ENCODE results near the gene PIK3CB. TPM values are rescaled to one million over a fixed set of nuclear protein-coding genes. Genes with fewer than 3 reads are reported as not detected.
A peak's percentile ranks its signal among the peaks of the same experiment; 100 is the strongest.

Gene PIK3CB
- total RNA-seq, 1 donor from 2014 or later, result 23.5 TPM

DNA sequence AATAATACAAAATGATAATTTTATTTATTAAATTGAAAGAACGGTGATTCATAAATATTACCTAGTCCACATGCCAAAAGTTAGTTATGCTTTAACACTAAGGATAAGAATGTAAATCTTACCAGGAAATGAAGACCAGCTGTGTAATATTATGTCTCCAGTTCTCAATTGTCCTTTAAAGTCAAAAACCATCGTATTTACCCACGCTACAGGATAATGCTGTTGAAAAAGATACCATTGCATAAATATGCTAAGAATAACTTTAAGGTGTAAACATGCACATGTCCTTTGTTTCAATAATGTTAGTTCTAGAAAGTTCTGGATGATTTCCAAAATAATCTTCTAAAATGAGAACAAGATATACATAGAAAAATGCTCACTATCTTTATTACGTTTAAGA is 122.6 kb downstream of the PIK3CB start:
- no peaks in the 10 kb centered on the region for H3K27me3 Mint-ChIP-seq (ENCODE audit: low read depth)
- no peak for DNase-seq (ENCODE audit: low spot score in 2 of 2, unreplicated experiment in 2 of 2)
- no peak overlapping the region for H3K4me3 Mint-ChIP-seq
- TF ChIP-seq, protein P1, sequence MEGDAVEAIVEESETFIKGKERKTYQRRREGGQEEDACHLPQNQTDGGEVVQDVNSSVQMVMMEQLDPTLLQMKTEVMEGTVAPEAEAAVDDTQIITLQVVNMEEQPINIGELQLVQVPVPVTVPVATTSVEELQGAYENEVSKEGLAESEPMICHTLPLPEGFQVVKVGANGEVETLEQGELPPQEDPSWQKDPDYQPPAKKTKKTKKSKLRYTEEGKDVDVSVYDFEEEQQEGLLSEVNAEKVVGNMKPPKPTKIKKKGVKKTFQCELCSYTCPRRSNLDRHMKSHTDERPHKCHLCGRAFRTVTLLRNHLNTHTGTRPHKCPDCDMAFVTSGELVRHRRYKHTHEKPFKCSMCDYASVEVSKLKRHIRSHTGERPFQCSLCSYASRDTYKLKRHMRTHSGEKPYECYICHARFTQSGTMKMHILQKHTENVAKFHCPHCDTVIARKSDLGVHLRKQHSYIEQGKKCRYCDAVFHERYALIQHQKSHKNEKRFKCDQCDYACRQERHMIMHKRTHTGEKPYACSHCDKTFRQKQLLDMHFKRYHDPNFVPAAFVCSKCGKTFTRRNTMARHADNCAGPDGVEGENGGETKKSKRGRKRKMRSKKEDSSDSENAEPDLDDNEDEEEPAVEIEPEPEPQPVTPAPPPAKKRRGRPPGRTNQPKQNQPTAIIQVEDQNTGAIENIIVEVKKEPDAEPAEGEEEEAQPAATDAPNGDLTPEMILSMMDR (IDR thresholded peaks at IDR 0.05; ENCODE audit: unreplicated experiment), result no peak
- no peaks in the 10 kb centered on the region for H3K4me1 Mint-ChIP-seq
- peaks cover 16% of the 10 kb centered on the region for H3K36me3 Mint-ChIP-seq
- no peaks in the 10 kb centered on the region for H3K9me3 Mint-ChIP-seq
- H3K27ac Mint-ChIP-seq, result no peak overlapping the region

DNA sequence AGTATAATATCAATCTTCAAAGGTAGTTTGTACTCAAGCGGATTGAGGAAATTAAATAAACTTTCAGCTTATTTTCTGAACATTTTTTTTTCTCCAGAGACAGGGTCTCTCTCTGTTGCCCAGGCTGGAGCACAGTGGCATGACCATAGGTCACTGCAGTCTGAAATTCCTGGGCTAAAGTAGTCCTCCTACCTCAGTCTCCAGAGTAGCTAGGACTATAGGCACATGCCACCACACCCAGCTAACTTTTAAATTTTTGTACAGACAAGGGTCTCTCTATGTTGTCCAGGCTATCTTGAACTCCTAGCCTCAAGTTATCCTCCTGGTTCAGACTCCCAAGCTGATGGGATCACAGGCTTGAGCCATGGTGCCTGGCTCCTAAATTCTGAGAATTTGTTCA is 129.1 kb downstream of the PIK3CB start:
- DNase-seq (ENCODE audit: low spot score in 2 of 2, unreplicated experiment in 2 of 2), result no peak
- H3K27ac Mint-ChIP-seq, result no peak overlapping the region
- no peak overlapping the region for H3K4me3 Mint-ChIP-seq
- H3K27me3 Mint-ChIP-seq (ENCODE audit: low read depth), result no peaks in the 10 kb centered on the region
- peaks cover 14% of the 10 kb centered on the region for H3K36me3 Mint-ChIP-seq
- TF ChIP-seq, protein P1 (IDR thresholded peaks at IDR 0.05; ENCODE audit: unreplicated experiment), result no peak
- no peaks in the 10 kb centered on the region for H3K9me3 Mint-ChIP-seq
- H3K4me1 Mint-ChIP-seq, result no peaks in the 10 kb centered on the region

DNA sequence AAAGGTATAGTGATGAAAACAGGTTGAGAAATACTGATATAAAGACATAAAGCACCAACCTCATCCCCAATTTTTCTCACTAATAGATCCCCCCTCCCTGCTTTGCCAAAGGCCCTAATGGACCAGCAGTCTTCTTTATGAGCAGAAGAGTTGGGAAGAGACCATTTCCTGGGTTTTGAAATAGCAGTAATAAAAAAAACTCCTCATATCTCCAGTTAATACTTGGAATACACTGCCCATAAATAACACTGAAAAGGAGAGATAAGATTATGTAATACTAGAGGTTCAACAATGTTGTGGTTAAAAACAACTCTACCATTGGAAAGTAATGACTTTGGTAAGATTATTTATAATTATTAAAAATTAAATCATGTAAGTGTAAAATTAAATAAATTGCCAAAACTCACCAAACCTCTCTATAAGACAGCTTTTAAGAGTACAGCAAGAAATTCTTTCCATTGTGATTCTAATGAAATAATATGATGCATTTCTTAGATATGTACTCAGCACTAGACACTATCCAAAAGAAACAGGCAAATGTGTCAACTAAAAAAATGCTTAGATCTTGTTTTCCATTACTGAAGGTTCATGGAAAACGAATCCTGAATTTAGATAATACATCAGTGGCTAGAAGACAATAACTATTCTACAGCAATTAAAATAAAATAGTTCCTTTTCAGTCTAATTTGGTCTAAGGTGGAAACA is 137.9 kb downstream of the PIK3CB start:
- H3K4me1 Mint-ChIP-seq, result peaks cover 14% of the 10 kb centered on the region
- H3K9me3 Mint-ChIP-seq, result peaks cover 4% of the 10 kb centered on the region
- no peak overlapping the region for H3K4me3 Mint-ChIP-seq
- H3K27me3 Mint-ChIP-seq (ENCODE audit: low read depth), result no peaks in the 10 kb centered on the region
- peak overlapping the region; percentile 72 for H3K27ac Mint-ChIP-seq
- H3K36me3 Mint-ChIP-seq, result peaks cover 13% of the 10 kb centered on the region
- no peak for DNase-seq (ENCODE audit: low spot score in 2 of 2, unreplicated experiment in 2 of 2)
- TF ChIP-seq, protein P1 (IDR thresholded peaks at IDR 0.05; ENCODE audit: unreplicated experiment), result no peak

DNA sequence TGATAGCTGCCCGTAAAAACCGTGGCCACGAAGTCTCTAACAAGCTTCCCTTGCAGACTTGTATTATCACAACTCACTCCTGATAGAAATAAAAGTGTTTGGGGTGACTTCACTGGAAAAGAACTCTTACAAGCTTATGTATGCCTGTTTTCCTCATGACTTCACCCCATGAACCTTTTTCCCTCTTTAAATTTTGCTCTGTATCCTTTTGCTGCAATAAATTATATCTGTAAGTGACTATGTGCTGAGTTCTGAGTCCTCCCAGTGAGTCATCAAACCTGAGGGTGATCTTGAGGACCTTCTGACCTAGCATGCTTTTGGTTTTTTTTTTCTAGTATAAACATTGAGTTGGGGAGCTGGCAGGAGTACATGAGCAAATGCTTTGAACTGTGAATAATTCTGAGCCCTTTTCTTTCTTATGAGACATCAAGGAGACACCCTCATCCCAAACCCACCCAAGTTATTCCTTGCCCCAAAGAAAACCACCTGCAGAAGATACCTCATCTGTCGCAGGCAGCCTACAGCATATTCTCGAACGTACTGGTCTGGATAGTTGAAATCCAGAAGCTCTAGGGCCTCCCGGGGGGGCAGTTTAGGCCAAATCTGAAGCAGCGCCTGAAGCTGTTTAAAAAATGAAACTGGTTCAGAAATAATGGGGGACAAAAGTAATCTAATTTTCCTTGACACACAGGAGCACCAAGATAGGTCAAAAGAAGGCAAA is 140.3 kb downstream of the PIK3CB start:
- H3K36me3 Mint-ChIP-seq, result peaks cover 9% of the 10 kb centered on the region
- H3K27ac Mint-ChIP-seq, result peak overlapping the region; percentile 80
- peaks cover 3% of the 10 kb centered on the region for H3K9me3 Mint-ChIP-seq
- peaks cover 14% of the 10 kb centered on the region for H3K4me1 Mint-ChIP-seq
- no peak overlapping the region for H3K4me3 Mint-ChIP-seq
- H3K27me3 Mint-ChIP-seq (ENCODE audit: low read depth), result no peaks in the 10 kb centered on the region
- TF ChIP-seq, protein P1 (IDR thresholded peaks at IDR 0.05; ENCODE audit: unreplicated experiment), result no peak
- DNase-seq (ENCODE audit: low spot score in 2 of 2, unreplicated experiment in 2 of 2), result no peak

DNA sequence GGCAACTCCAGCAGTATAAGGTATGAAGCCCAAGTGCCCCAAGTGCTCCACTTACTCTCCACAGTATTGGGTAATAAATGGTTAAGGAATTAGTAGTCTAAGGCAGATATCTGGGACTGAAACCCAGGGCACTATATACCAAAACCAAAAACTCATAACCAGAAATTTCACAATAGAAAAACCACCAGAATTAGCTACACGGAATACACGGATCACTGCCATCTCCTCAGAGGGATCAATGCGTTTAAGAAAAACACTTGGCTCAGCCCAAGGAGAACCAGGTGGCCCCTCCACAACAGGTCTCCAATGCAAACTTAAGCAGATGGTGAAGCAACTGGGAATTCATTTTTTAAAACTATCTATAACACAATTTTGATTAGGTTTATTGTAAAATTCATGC is 142.6 kb downstream of the PIK3CB start:
- Mint-ChIP-seq H3K27ac (no peak overlapping the region), H3K4me3 (no peak overlapping the region), H3K9me3 (no peaks in the 10 kb centered on the region), H3K36me3 (peaks cover 9% of the 10 kb centered on the region), H3K4me1 (peaks cover 15% of the 10 kb centered on the region), H3K27me3 (ENCODE audit: low read depth) (no peaks in the 10 kb centered on the region)
- TF ChIP-seq, protein P1 (IDR thresholded peaks at IDR 0.05; ENCODE audit: unreplicated experiment), result no peak
- no peak for DNase-seq (ENCODE audit: low spot score in 2 of 2, unreplicated experiment in 2 of 2)
